NCI-H187 treated with DMSO at 0.1 percent for 48 hours (cell line): ENCODE results near the gene SULT1C4.

Experiments used
- DNase-seq: peaks from one replicate; lab custom pipeline; 2025; lab: John Stamatoyannopoulos, UW

The SULT1C4 gene

DNA sequence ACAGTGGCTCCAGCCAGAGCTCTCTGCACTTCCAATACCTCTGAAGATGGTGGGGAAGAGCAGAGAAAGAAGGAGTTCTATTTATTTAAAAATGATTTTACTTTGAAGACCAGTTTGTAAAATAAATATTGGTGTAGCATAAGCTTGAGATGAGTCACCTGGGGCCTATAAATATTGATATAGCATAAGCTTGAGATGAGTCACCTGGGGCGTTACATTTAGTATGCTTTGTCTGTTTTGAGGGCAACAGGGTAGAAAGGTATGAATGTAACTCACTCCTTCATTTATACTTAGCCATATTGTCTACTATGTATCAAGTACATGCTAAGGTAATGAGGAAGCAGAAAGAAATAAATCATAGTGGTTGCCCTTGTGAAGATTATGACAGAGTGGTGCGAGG, 7.7 kb upstream of the SULT1C4 start:
- no peak for DNase-seq

GRCh38 chr2:108376774-108377173, 980 bp upstream of the SULT1C4 start:
- no peak for DNase-seq

DNA sequence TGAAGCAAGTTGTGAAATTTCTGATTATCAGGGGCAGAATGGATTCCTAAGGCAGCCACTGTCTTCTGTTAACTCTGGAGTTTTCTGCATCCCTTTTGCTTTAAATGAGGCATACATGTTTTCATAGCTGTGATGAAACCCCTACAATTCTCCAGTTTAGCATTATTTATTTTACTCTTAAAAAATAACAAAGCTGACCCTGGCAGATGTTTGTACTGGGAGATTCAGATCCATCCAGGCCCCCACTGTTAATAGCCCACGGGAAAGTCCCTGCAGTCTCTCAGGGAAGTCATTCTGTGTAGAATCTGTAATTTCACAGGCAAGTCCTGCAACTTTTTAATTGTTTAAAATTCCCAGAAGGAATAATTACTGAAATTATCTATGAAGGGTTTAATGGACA, 353 bp upstream of the SULT1C4 start:
- DNase-seq = no peak

DNA sequence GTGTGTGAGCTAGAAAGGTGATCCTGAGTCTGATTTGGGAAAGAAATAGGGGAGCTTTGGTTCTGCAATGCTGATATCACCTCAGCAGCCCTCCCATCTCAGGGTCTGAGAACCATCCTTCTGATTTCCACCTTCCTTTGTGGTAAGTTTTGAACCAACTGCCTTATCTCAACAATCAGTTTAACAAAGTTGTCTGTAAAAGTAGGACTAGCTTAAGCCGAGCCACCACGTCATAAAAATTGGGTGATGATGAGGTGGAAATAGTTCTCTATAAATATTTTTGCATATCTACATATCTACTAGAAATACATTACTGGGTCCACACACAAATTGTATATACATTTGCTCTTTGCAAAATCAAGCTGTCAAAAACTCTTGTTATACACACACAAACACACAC, 1.1 kb downstream of the SULT1C4 start:
- no peak for DNase-seq

- DNase-seq = no peak
Observed at GRCh38 chr2:108382196-108382595, 4.4 kb downstream of the SULT1C4 start.

DNA sequence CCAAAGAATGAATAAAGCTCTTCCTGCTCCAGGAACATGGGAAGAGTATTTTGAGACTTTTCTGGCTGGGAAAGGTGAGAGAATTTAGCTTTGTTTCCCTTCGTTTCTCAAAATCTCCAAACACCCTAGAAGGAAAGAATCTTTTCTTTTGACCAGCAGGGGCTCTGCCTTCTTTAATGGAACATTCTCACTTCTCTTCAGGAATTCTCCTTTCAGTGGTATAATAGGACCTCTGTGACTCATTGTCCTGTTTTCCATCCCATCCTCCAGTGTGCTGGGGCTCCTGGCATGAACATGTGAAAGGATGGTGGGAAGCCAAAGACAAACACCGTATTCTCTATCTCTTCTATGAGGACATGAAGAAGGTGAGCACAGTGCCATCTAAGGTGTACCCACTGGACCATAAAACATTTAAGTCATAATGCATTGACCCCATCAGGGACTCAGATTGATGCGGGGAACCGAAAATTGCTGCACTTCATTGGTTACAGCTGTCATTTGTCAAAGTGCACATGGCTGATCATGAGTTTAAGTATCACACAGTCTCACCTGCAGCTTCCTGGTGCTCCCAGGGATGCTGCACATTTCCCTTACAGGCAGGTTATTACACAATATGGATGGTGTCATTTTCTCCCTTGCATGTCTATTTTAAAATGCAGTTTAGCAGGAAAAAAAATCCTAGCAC, 5.5 kb downstream of the SULT1C4 start:
- DNase-seq = no peak

DNA sequence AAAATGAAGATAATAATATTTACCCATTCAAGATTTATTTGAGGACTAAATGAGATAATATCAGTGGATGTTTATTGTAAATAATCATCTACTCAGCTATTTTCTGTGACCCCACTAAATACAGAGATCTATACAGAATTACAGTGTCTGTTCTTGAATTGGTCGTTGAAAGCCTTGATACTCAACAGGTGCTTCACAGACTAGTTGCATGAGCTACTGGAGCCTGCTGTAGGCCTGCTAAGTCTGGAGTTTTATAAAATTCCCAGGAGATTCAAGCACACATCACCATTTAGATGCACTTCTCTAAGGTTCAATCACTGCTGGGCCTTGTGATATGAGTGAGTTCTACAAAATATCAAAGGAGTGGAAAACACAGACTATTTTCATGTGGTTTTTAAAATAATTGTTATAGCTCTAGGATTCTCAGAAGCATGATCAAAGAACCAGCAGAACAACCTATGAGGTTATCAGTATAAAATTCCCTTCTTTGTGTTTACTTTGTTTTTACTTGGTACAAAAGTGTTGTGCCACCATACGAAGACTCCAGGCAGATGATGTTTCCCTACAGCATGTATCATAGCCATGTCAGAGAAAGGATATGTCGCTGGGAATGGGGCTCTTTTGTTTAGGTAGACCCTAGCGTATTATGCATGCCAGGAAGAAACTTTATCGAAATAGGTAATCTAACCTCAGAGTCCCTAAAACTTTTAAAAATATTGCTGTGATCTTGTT, 7.1 kb downstream of the SULT1C4 start:
- DNase-seq = no peak

GRCh38 chr2:108385411-108386071, 7.8 kb downstream of the SULT1C4 start:
- no peak for DNase-seq

GRCh38 chr2:108388045-108388444, 10.3 kb downstream of the SULT1C4 start:
- no peak for DNase-seq

DNA sequence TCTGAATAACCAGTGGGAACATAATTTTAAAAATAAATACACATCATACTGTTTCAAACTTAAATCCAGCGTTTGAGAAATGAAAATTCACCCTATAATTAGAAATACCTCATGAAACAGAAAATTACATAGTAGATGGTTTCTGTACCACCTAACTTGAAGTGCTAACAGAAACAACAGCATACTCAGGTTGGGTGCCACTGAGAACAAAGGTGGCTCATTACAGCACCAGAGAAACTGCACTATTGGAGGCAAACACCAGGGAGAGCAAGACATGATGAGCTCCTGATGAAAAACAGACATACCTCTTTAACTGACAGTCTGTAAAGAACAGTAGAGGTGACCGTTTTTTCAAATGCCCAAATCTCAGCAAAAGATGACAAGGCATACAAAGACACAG, 12.6 kb downstream of the SULT1C4 start:
- DNase-seq = no peak

GRCh38 chr2:108392029-108392428, 14.3 kb downstream of the SULT1C4 start:
- no peak for DNase-seq

GRCh38 chr2:108393197-108393596, 15.4 kb downstream of the SULT1C4 start:
- no peak for DNase-seq

GRCh38 chr2:108395155-108395554, 17.4 kb downstream of the SULT1C4 start:
- DNase-seq = no peak

DNA sequence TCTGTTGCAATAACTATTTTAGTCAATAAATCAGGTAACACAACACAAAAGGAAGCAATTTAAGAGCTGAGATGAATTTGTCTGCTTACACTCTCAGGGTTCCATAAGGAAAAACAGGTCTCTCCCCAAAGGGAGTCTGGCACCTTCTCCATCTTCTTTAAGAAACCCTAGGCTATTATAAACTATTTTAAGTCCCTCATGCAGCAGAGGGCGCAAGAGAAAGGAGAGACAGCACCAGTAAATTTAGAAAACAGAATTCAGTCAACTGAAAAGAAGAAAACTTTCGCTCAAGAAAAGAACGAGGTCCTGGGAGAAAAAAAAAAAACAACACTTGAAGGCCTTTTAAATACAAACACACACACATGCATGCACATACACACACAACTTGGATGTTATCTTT, 19.1 kb downstream of the SULT1C4 start:
- no peak for DNase-seq

- DNase-seq = no peak
Observed at GRCh38 chr2:108399479-108399878, 21.7 kb downstream of the SULT1C4 start.

- no peak for DNase-seq
Observed at GRCh38 chr2:108401800-108402199, 24.0 kb downstream of the SULT1C4 start.

DNA sequence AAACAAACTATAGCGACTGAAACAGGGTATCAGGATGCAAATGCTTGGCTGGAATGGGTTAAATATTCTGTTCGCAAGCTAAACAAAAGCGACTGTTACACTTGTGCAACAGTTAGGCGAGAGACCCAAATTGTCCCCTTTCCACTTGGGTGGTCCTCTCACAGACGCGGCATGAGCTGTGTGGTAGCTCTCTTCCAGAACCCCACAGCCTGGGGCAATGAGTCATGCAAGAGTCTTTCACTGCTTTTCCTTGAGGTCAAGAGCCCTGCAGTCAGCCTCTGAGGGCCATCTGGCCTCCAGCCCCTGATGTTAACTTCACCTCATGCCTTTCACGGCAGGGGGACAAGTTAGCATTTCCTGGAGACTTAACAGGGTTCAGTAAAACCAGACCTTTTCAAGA, 25.7 kb downstream of the SULT1C4 start:
- no peak for DNase-seq

GRCh38 chr2:108404784-108405397, 27.1 kb downstream of the SULT1C4 start:
- DNase-seq = no peak

GRCh38 chr2:108407864-108408729, 30.3 kb downstream of the SULT1C4 start:
- no peak for DNase-seq

GRCh38 chr2:108409768-108410167, 32.0 kb downstream of the SULT1C4 start:
- no peak for DNase-seq

DNA sequence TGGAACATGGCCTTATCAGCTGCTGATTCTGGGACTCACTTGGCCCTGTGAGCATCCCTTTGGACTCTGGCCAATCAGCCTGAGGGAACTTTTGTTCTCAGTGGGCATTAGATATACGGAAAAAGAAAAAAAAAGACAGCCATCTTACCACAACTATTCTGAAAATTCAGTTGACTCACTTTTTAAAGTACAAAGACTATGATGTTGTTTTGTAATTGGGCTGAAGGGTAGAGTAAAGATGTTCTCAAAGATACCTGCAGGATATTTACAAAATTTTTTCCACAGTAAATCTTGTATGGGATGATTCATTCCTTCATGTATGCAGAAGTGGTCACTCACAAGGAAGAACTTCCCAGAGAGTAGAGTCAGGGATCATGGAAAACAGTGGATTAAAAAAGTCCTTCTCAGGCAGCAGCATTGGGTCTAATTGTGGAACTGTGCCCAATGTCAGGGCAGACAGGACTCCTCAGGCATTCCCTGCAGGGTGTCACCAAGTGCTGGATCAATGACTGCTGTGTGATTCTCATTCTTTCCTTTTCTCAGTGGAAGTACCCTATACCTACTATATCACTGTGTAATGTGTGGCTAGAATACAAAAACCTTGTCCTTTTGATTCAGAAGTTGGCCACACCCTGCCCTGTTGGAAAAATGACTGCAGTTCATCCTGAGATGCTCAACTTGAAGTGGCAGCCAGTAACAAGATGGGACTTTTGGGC, 35.4 kb downstream of the SULT1C4 start:
- no peak for DNase-seq
